Neural progenitor cell (in vitro differentiated cells): ENCODE measurements around the gene PHF13.

Experiments
- EZH2 ChIP-seq: fragments of 200-600 bp; sonication (generic); IDR thresholded peaks from 2 replicates; pipeline ENCODE4 v1.6.1; 2017; ENCODE audit warnings: antibody characterized with exemption, mild to moderate bottlenecking, moderate library complexity
- EZH2phosphoT487 ChIP-seq: fragments of 200-600 bp; sonication (generic); IDR thresholded peaks from 2 replicates; pipeline ENCODE4 v1.6.1; 2017; ENCODE audit warnings: antibody characterized with exemption
- TF ChIP-seq, protein P1 (sequence below): fragments of 200-600 bp; sonication (generic); IDR thresholded peaks from 2 replicates; pipeline ENCODE4 v1.5.1; 2017; ENCODE audit warnings: antibody characterized with exemption, mild to moderate bottlenecking

DNA sequence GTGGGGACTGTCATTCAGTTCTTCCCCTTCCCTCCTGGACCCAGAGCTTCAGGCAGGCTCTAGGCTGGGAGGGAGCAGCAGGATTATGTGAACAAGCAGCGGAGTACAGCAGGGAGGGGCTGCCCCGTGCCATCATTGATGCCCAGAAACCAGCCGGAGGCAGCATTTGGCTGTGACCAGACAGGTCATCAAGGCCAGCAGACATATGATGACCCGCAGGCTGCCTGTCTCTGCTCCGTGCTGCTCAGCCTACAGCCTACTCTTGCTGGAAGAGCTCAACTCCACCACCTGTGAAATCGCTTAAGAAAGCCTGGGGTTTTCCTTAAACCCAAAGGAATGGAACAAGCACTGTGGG, 15.8 kb upstream of the PHF13 start:
- TF ChIP-seq, protein P1, sequence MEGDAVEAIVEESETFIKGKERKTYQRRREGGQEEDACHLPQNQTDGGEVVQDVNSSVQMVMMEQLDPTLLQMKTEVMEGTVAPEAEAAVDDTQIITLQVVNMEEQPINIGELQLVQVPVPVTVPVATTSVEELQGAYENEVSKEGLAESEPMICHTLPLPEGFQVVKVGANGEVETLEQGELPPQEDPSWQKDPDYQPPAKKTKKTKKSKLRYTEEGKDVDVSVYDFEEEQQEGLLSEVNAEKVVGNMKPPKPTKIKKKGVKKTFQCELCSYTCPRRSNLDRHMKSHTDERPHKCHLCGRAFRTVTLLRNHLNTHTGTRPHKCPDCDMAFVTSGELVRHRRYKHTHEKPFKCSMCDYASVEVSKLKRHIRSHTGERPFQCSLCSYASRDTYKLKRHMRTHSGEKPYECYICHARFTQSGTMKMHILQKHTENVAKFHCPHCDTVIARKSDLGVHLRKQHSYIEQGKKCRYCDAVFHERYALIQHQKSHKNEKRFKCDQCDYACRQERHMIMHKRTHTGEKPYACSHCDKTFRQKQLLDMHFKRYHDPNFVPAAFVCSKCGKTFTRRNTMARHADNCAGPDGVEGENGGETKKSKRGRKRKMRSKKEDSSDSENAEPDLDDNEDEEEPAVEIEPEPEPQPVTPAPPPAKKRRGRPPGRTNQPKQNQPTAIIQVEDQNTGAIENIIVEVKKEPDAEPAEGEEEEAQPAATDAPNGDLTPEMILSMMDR: no peak
- TF ChIP-seq EZH2phosphoT487 (no peak), EZH2 (no peak)
